Naive B cell (primary cell): ENCODE results near the gene TBX15. TPM values are rescaled to one million over a fixed set of nuclear protein-coding genes. Genes with fewer than 3 reads are reported as not detected.

Experiments used
- ATAC-seq, 2 donors: fragments of 150-1000 bp; cut with Tn5 transposase; 2 replicates each; pipeline ENCODE4 v1.10.0; 2021; ENCODE audit warnings: low read depth in 2 of 2, mild to moderate bottlenecking in 2 of 2, moderate library complexity in 2 of 2
- DNase-seq: peaks from one replicate; pipeline ENCODE4 v3.0.0; 2022
- H3K27ac Mint-ChIP-seq, 6 donors: one replicate each; pipeline ENCODE4 v1.8.0; 2020 to 2022; ENCODE audit warnings: mild to moderate bottlenecking in 6 of 6, mixed read lengths in 6 of 6, moderate library complexity in 5 of 6, inconsistent platforms in 2 of 6
- H3K27me3 Mint-ChIP-seq, 3 donors: one replicate each; pipeline ENCODE4 v1.8.0; 2021 to 2022; ENCODE audit warnings: mixed read lengths in 3 of 3, mild to moderate bottlenecking in 1 of 3
- H3K36me3 Mint-ChIP-seq, 2 donors: one replicate each; pipeline ENCODE4 v1.8.0; 2020 to 2022; ENCODE audit warnings: mixed read lengths in 2 of 2, inconsistent platforms in 1 of 2, mild to moderate bottlenecking in 1 of 2
- H3K4me1 Mint-ChIP-seq, 3 donors: one replicate each; pipeline ENCODE4 v1.8.0; 2020 to 2022; ENCODE audit warnings: mixed read lengths in 3 of 3, inconsistent platforms in 1 of 3, mild to moderate bottlenecking in 1 of 3, moderate library complexity in 1 of 3
- H3K4me3 Mint-ChIP-seq, 8 donors: one replicate each; pipeline ENCODE4 v1.8.0; 2020 to 2022; ENCODE audit warnings: mild to moderate bottlenecking in 8 of 8, mixed read lengths in 8 of 8, moderate library complexity in 8 of 8, inconsistent platforms in 2 of 8
- H3K9me3 Mint-ChIP-seq, 7 donors: one replicate each; pipeline ENCODE4 v1.8.0; 2020 to 2022; ENCODE audit warnings: mixed read lengths in 7 of 7, mild to moderate bottlenecking in 5 of 7, inconsistent platforms in 2 of 7, moderate library complexity in 1 of 7
- polyA plus RNA-seq, 6 donors: library from polyadenylated mRNA; unstranded; fragments of 300-500 nt; fragmentation: Illumina TruSeq; gene quantifications; one replicate each; pipeline ENCODE4 v1.2.3, GENCODE V29; 2021; ENCODE audit warnings: low read depth in 6 of 6

The TBX15 gene
- polyA plus RNA-seq, 6 donors from 2014 or later = not detected

DNA sequence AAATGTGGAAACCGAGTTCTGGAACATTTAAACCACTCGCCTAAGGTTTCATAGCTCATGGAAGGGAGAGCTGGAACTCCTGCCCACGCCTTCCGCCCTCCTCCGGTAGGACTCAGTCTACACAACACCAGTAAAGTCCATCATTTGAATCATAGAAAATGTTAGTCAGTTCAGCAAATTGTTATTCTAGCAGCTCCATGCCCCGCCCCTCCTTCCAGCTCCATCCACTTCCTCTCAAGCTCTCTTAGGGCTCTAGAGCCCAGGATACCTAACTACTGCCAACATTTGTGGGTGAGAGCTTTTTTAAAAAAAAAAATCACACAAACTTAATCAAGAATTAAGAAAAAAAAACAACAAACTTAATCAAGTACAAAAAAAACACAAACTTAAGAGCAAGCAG is 121.8 kb downstream of the TBX15 start:
- DNase-seq (no peak), ATAC-seq (no peak)
- Mint-ChIP-seq H3K36me3 (no peaks in the 10 kb centered on the region), H3K27ac (peak overlapping the region in 1 of 6 donors; percentile 57), H3K4me3 (no peak overlapping the region), H3K4me1 (no peaks in the 10 kb centered on the region), H3K27me3 (no peaks in the 10 kb centered on the region), H3K9me3 (peaks cover 0 to 4% (median 0%) of the 10 kb centered on the region in 7 donors)

- peaks cover 0 to 4% (median 1%) of the 10 kb centered on the region in 7 donors for H3K9me3 Mint-ChIP-seq
- ATAC-seq = no peak
- H3K36me3 Mint-ChIP-seq = no peaks in the 10 kb centered on the region
- H3K27ac Mint-ChIP-seq = no peak overlapping the region
- no peaks in the 10 kb centered on the region for H3K27me3 Mint-ChIP-seq
- H3K4me1 Mint-ChIP-seq = no peaks in the 10 kb centered on the region
- DNase-seq = no peak
- no peak overlapping the region for H3K4me3 Mint-ChIP-seq
Observed at GRCh38 chr1:118863688-118864087, 124.5 kb downstream of the TBX15 start.

DNA sequence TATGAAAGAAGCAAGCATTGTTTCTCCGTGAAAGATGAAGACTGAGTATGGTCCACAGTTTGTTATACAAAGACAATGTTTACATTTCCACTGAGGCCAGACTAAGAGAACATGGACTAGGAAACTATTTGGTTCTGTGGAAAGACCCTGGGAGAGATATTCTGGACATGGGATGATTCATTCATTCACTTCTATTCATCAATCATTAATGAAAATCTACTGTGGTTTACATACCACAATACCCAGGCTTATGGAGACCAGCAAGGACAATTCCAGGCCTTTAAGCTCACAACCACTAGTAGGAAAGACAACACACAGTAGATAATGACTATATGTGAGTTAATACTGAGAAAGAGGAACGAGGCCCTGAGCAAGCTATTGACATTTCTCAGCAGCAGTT is 125.4 kb downstream of the TBX15 start:
- no peak for ATAC-seq

GRCh38 chr1:118861216-118861615 is 126.9 kb downstream of the TBX15 start:
- DNase-seq (no peak), ATAC-seq (no peak)
- Mint-ChIP-seq H3K4me1 (no peaks in the 10 kb centered on the region), H3K27me3 (no peaks in the 10 kb centered on the region), H3K27ac (no peak overlapping the region), H3K9me3 (peaks cover 0 to 5% (median 2%) of the 10 kb centered on the region in 7 donors), H3K36me3 (no peaks in the 10 kb centered on the region), H3K4me3 (no peak overlapping the region)

More for the DNA sequence above, 125.4 kb downstream of the TBX15 start:
- peaks cover 0 to 5% (median 2%) of the 10 kb centered on the region in 7 donors for H3K9me3 Mint-ChIP-seq
- H3K4me1 Mint-ChIP-seq = no peaks in the 10 kb centered on the region
- H3K4me3 Mint-ChIP-seq = no peak overlapping the region
- H3K27ac Mint-ChIP-seq = no peak overlapping the region
- no peaks in the 10 kb centered on the region for H3K27me3 Mint-ChIP-seq
- no peaks in the 10 kb centered on the region for H3K36me3 Mint-ChIP-seq
- DNase-seq = no peak

DNA sequence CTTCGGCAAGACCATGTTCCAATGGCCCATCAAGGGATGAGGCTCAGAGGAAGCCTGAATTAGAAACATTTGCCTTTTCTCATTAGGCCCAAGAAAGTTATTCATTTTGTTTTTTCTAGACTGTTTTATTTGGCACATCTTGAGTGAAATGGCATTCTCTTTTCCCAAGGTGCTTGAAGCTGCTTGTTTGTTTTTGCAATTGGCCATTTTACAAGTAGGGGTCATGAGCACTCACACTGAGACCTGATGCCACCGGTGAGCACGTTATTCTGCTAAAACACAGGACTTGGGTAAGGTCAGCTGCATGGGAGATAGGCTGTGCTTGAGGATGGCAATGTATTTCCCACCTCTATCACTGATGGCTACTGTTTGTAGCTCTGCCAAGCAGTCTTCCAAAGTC is 128.1 kb downstream of the TBX15 start:
- Mint-ChIP-seq H3K27me3 (no peaks in the 10 kb centered on the region), H3K4me1 (no peaks in the 10 kb centered on the region), H3K27ac (no peak overlapping the region), H3K4me3 (no peak overlapping the region), H3K9me3 (peaks cover 0 to 5% (median 2%) of the 10 kb centered on the region in 7 donors), H3K36me3 (no peaks in the 10 kb centered on the region)
- DNase-seq (no peak), ATAC-seq (no peak)

DNA sequence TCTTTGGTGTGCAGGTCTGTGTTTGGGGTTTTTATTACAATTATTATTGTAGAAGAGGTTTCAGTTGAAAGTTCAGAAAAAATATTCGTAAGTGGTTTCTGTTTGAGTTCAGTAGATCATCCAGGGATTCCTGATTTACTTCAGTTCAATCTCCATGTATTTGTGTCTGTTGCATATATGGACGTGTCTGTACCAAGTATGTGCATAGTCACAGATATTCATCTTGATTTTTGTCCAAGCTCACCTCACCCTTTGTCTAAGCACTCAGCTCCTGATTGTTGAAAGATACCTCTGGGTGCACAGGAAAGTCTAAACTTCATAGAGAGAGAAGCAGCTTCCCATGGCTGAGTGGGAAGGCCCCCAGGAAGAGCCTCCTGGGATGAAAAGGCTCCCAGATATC is 141.7 kb downstream of the TBX15 start:
- ATAC-seq = no peak
- no peaks in the 10 kb centered on the region for H3K36me3 Mint-ChIP-seq

GRCh38 chr1:118842452-118843201 is 145.5 kb downstream of the TBX15 start:
- peaks cover 0 to 11% (median 2%) of the 10 kb centered on the region in 7 donors for H3K9me3 Mint-ChIP-seq
- H3K27me3 Mint-ChIP-seq = no peaks in the 10 kb centered on the region
- peaks cover 0 to 5% (median 0%) of the 10 kb centered on the region in 3 donors for H3K4me1 Mint-ChIP-seq
- DNase-seq (no peak), ATAC-seq (no peak)
- peak overlapping the region in 1 of 8 donors; percentile 20 for H3K4me3 Mint-ChIP-seq
- no peaks in the 10 kb centered on the region for H3K36me3 Mint-ChIP-seq
- H3K27ac Mint-ChIP-seq = no peak overlapping the region

More for the DNA sequence above, 141.7 kb downstream of the TBX15 start:
- no peak overlapping the region for H3K27ac Mint-ChIP-seq
- peaks cover 0 to 11% (median 3%) of the 10 kb centered on the region in 7 donors for H3K9me3 Mint-ChIP-seq
- H3K4me1 Mint-ChIP-seq = peaks cover 0 to 4% (median 0%) of the 10 kb centered on the region in 3 donors
- no peak overlapping the region for H3K4me3 Mint-ChIP-seq
- DNase-seq = no peak
- peaks cover 0 to 6% (median 0%) of the 10 kb centered on the region in 3 donors for H3K27me3 Mint-ChIP-seq

GRCh38 chr1:118841521-118841920 is 146.6 kb downstream of the TBX15 start:
- DNase-seq (no peak), ATAC-seq (no peak)
- H3K27me3 Mint-ChIP-seq = no peaks in the 10 kb centered on the region
- peaks cover 0 to 11% (median 2%) of the 10 kb centered on the region in 7 donors for H3K9me3 Mint-ChIP-seq
- H3K4me1 Mint-ChIP-seq = peaks cover 0 to 5% (median 0%) of the 10 kb centered on the region in 3 donors
- no peaks in the 10 kb centered on the region for H3K36me3 Mint-ChIP-seq
- H3K27ac Mint-ChIP-seq = no peak overlapping the region
- H3K4me3 Mint-ChIP-seq = no peak overlapping the region

Other genes starting within 250 kb of the TBX15 start
- gene WARS2, start 152.3 kb upstream of the TBX15 start, polyA plus RNA-seq = 10 to 100 TPM in 5 of 6 donors, 1 to 10 TPM in 1; 6.2 to 21.3 (median 19.1) TPM